SK-N-SH (cell line): ENCODE results near the gene RCOR2. TPM values are rescaled to one million over a fixed set of nuclear protein-coding genes. Genes with fewer than 3 reads are reported as not detected.

Experiments used
- CTCF ChIA-PET: fragments of 300-600, 350-600 bp; formaldehyde crosslinking; extraction: SDS; loops from one replicate; lab custom pipeline; 2021; lab: Yijun Ruan, JAX
- POLR2A ChIA-PET: fragments of 350-600 bp; sonication (Branson Sonifier 250); formaldehyde crosslinking; extraction: SDS; loops from one replicate; lab custom pipeline; 2020; ENCODE audit warnings: antibody characterized with exemption, inconsistent platforms; lab: Yijun Ruan, JAX
- DNase-seq: peaks from one replicate; pipeline ENCODE4 v3.0.0; 2012
- H2AFZ ChIP-seq: fragments of 200-600 bp; sonication (generic); 2 replicates; pipeline ENCODE4 v1.8.1; 2016; ENCODE audit warnings: antibody characterized with exemption, mild to moderate bottlenecking, low read depth
- H3F3A ChIP-seq: fragments of 200-600 bp; sonication (generic); replicated peaks from 2 replicates; pipeline ENCODE3; 2016; ENCODE audit warnings: antibody characterized with exemption, mild to moderate bottlenecking; ENCODE audit not compliant: insufficient read depth
- H3K27ac ChIP-seq, 2 experiments: fragments of 200-500 bp in 1 of 2; fragments of 200-600 bp in 1 of 2; sonication (Bioruptor generic) in 1 of 2; sonication (generic), shearing (Covaris generic) in 1 of 2; 2 replicates each; pipeline versions ENCODE4 v1.5.1 to v1.6.1; 2014 to 2016; ENCODE audit warnings: low read depth in 2 of 2, inconsistent platforms in 1 of 2, low read length in 1 of 2, mild to moderate bottlenecking in 1 of 2, mixed read lengths in 1 of 2
- H3K27me3 ChIP-seq: fragments of 200-600 bp; sonication (generic), shearing (Covaris generic); 2 replicates; pipeline ENCODE4 v1.6.1; 2016; ENCODE audit warnings: mixed run types; ENCODE audit not compliant: insufficient read depth
- H3K36me3 ChIP-seq, 2 experiments: fragments of 200-500 bp in 1 of 2; fragments of 200-600 bp in 1 of 2; sonication (Bioruptor generic) in 1 of 2; sonication (generic) in 1 of 2; replicated peaks in 1 of 2; 2 replicates each; pipeline versions ENCODE3 to v1.5.1; 2014 to 2016; ENCODE audit warnings: low read length in 1 of 2, mild to moderate bottlenecking in 1 of 2; ENCODE audit not compliant: insufficient read depth in 2 of 2, control insufficient read depth in 1 of 2
- H3K4me1 ChIP-seq, 2 experiments: fragments of 200-500 bp in 1 of 2; fragments of 200-600 bp in 1 of 2; sonication (Bioruptor generic) in 1 of 2; sonication (generic), shearing (Covaris generic) in 1 of 2; 2 replicates each; pipeline versions ENCODE4 v1.5.1 to v1.6.1; 2014 to 2016; ENCODE audit warnings: low read depth in 1 of 2, low read length in 1 of 2, mixed run types in 1 of 2; ENCODE audit not compliant: insufficient read depth in 2 of 2, control insufficient read depth in 1 of 2
- H3K4me2 ChIP-seq: fragments of 200-600 bp; sonication (generic), shearing (Covaris generic); 2 replicates; pipeline ENCODE4 v1.6.1; 2017; ENCODE audit warnings: mixed run types
- H3K4me3 ChIP-seq, 2 experiments: fragments of 200-500 bp in 1 of 2; fragments of 200-600 bp in 1 of 2; sonication (Bioruptor generic) in 1 of 2; sonication (generic), shearing (Covaris generic) in 1 of 2; 2 replicates each; pipeline versions ENCODE4 v1.5.1 to v1.8.1; 2014 to 2016; ENCODE audit warnings: low read depth in 2 of 2, inconsistent platforms in 1 of 2, low read length in 1 of 2, mild to moderate bottlenecking in 1 of 2, mixed read lengths in 1 of 2, moderate library complexity in 1 of 2
- H3K79me2 ChIP-seq: fragments of 200-600 bp; sonication (generic); 2 replicates; pipeline ENCODE4 v1.8.1; 2017; ENCODE audit warnings: mild to moderate bottlenecking; ENCODE audit not compliant: insufficient read depth
- H3K9ac ChIP-seq: fragments of 200-600 bp; sonication (generic); 2 replicates; pipeline ENCODE4 v1.6.1; 2017; ENCODE audit warnings: mixed run types
- H3K9me2 ChIP-seq: fragments of 200-600 bp; sonication (generic); 2 replicates; pipeline ENCODE4 v1.6.1; 2017; ENCODE audit warnings: mixed run types
- H3K9me3 ChIP-seq: fragments of 200-600 bp; sonication (generic); 2 replicates; pipeline ENCODE4 v1.6.1; 2017; ENCODE audit warnings: mixed run types, mild to moderate bottlenecking, moderate library complexity
- H4K20me1 ChIP-seq: fragments of 200-600 bp; sonication (generic); 2 replicates; pipeline ENCODE4 v1.6.1; 2017; ENCODE audit warnings: mild to moderate bottlenecking, mixed run types; ENCODE audit not compliant: insufficient read depth
- CTCF ChIP-seq: fragments of 200-600 bp; sonication (generic); IDR thresholded peaks from 2 replicates; pipeline ENCODE4 v1.6.1; 2017; ENCODE audit warnings: antibody characterized with exemption, mild to moderate bottlenecking, moderate library complexity
- GATA2 ChIP-seq: sonication (generic); formaldehyde crosslinking; IDR thresholded peaks from 2 replicates; pipeline ENCODE4 v1.5.0; 2020; ENCODE audit warnings: mild to moderate bottlenecking, missing genetic modification reagents
- MXI1 ChIP-seq: IDR thresholded peaks from 2 replicates; pipeline ENCODE4 v1.6.1; 2012; ENCODE audit warnings: mild to moderate bottlenecking, low read depth, low read length, improper control_type of control experiment
- NFIC ChIP-seq: IDR thresholded peaks from 2 replicates; pipeline ENCODE4 v1.4.0; 2012; ENCODE audit warnings: borderline replicate concordance
- RAD21 ChIP-seq: IDR thresholded peaks from 2 replicates; pipeline ENCODE4 v1.6.1; 2012; ENCODE audit warnings: mild to moderate bottlenecking, low read length
- SMC3 ChIP-seq: IDR thresholded peaks from 2 replicates; pipeline ENCODE4 v1.6.1; 2012; ENCODE audit warnings: low read depth, low read length, improper control_type of control experiment
- TAF1 ChIP-seq: IDR thresholded peaks from 2 replicates; pipeline ENCODE4 v1.6.1; 2012; ENCODE audit warnings: low read depth, mild to moderate bottlenecking, low read length, moderate library complexity, borderline replicate concordance
- WGBS: methylation state at CpG from one replicate; pipeline ENCODE4 v1.1.6; 2017; ENCODE audit warnings: low lambda C conversion rate; 5-methylcytosine and 5-hydroxymethylcytosine counted together
- polyA plus RNA-seq, 3 experiments: library from polyadenylated mRNA; depleted of rRNA; stranded (reverse); fragments of >200 nt; gene quantifications; 2 replicates each; pipeline ENCODE4 v1.2.3, GENCODE V29; 2012

The RCOR2 gene
- polyA plus RNA-seq, 1 of the 3 experiments (the other 2 are of a cell fraction), result 1.1 TPM

GRCh38 chr11:63917692-63918506 lies 935 bp upstream of the RCOR2 start (continued):
- no peak for TF ChIP-seq CTCF
- TF ChIP-seq TAF1, result no peak

DNA sequence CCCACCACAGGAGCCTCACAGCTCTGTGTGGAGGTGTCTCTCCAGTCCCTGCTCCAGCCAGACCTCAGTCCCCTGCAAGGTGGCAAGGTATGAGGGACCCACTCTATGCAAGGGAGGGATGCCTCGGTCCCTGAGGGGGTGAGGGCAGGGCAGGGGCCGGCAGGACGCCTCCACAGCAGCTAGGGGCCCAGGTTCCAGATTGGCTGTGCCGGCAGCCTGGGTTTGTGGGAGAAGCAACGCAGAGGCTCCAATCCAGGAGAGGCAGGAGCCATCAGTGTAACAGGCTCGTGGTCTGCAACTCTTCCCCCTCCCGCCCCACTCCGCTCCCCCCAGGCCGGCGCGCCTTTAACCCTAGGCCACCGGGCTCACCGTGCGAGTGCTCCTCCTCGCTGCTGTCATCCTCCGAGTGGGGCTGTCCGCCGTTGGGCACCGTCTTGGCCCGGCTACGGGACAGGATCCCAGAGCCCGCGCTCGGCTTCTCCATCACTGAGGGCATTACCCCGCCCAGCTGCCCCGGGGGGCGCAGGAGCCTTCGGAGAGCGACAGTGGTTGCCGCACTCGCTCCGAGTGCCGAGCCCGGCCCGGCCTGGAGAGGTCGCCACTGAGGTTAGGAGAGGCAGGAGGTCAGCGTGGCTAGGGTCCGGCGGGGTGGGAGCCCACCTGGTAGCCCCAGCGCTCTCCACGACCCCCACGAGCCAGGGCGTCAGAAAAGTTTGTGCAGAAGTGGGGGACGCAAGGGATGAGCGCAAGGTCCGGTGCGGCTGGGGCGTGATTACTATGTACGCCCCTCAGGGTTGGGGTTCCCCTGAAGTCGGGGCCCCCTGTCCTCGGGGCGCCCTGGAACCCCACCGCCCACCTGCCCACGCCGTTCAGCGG lies 765 bp downstream of the RCOR2 start:
- Histone ChIP-seq H3K4me1 (peaks cover 4 to 46% of the 10 kb centered on the region in 2 experiments; a peak in 3 of 4 replicates), H4K20me1 (no peaks in the 10 kb centered on the region), H3K9ac (no peak overlapping the region), H3K4me2 (peak overlapping the region; percentile 84), H3K27ac (peak overlapping the region in 1 of 2 experiments; percentile 98; a peak in 2 of 4 replicates), H3K36me3 (peaks cover 0 to 7% of the 10 kb centered on the region in 2 experiments), H3F3A (no peaks in the 10 kb centered on the region), H3K27me3 (no peaks in the 10 kb centered on the region), H3K4me3 (peak overlapping the region; percentile 58 to 64), H3K79me2 (no peaks in the 10 kb centered on the region), H3K9me2 (no peaks in the 10 kb centered on the region), H3K9me3 (no peaks in the 10 kb centered on the region), H2AFZ (no peak overlapping the region)
- CTCF ChIA-PET, result interaction anchor here (0.5 to 6.7 kb wide), 15 partner anchors 9 to 232 kb away, joined by 3 to 113 read pairs (median 3); partner anchors contain the start of genes MARK2 and NAA40
- no CpG with 5 or more reads among the region's 56 CpGs for WGBS
- TF ChIP-seq MXI1, result 0 out of 2 replicates have a peak, but pooled peaks have one; percentile 40
- TF ChIP-seq NFIC, result no peak
- peak; percentile 58 for TF ChIP-seq RAD21
- peak; percentile 57 for TF ChIP-seq SMC3
- peak; percentile 61 for TF ChIP-seq CTCF
- no peak for TF ChIP-seq GATA2 (CRISPR knock-in tag)
- DNase-seq, result peak; percentile 91
- POLR2A ChIA-PET, result interaction anchor here (0.7 to 2.2 kb wide), 4 partner anchors 23 to 231 kb away, joined by 4 to 12 read pairs (median 6); partner anchors contain the start of gene NAA40
